HUES6 (cell line): ENCODE data around the gene CCL1.

Experiments
- H3K27ac ChIP-seq: 2 replicates; pipeline ENCODE4 v1.7.0; 2013; ENCODE audit warnings: low read depth, mild to moderate bottlenecking, low read length, inconsistent platforms
- H3K27me3 ChIP-seq: 2 replicates; pipeline ENCODE4 v1.6.1; 2013; ENCODE audit warnings: low read length; ENCODE audit not compliant: control insufficient read depth, insufficient read depth
- H3K36me3 ChIP-seq: 2 replicates; pipeline ENCODE4 v1.6.1; 2013; ENCODE audit warnings: low read length; ENCODE audit not compliant: control insufficient read depth, insufficient read depth
- H3K4me1 ChIP-seq: 2 replicates; pipeline ENCODE4 v1.6.1; 2013; ENCODE audit warnings: low read length; ENCODE audit not compliant: control insufficient read depth, insufficient read depth
- H3K4me3 ChIP-seq: 2 replicates; pipeline ENCODE4 v1.5.1; 2013; ENCODE audit warnings: low read depth, low read length
- H3K9ac ChIP-seq: one replicate; pipeline ENCODE4 v1.6.1; 2013; ENCODE audit warnings: mild to moderate bottlenecking, low read length
- H3K9me3 ChIP-seq: 2 replicates; pipeline ENCODE4 v1.6.1; 2013; ENCODE audit warnings: low read depth, low read length; ENCODE audit not compliant: control insufficient read depth, insufficient read depth

The CCL1 gene

DNA sequence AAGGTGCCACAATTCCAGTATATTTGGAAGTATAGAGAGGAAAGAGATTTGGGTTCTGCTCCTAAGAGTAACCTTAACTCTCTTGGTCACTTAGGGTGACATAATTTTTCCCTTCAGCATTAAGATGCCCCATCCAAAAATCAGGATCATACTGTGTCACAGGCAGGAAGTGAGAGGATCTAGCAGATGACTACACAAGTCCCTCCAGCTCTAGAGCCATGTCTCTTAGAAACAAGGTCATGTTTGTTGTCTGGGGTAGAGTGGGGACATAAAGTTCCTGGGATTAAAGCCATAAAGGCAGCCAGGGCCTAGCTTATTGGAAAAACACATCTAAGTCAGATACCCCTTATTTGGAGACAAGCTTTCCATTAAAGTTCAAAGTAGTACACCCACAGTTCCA lies 41.1 kb downstream of the CCL1 start:
- Histone ChIP-seq H3K9ac (no peak overlapping the region), H3K4me3 (no peak overlapping the region), H3K9me3 (no peaks in the 10 kb centered on the region), H3K36me3 (no peaks in the 10 kb centered on the region), H3K27ac (no peak overlapping the region), H3K4me1 (no peaks in the 10 kb centered on the region), H3K27me3 (peaks cover 3% of the 10 kb centered on the region)

DNA sequence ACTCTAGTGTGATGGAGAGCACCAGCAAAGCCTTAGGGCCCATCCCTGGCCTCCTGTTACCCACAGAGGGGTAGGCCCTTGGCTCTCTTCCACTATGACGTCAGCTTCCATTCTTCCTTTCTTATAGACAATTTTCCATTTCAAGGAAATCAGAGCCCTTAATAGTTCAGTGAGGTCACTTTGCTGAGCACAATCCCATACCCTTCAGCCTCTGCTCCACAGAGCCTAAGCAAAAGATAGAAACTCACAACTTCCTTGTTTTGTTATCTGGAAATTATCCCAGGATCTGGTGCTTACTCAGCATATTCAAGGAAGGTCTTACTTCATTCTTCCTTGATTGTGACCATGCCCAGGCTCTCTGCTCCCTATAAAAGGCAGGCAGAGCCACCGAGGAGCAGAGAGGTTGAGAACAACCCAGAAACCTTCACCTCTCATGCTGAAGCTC lies 44.0 kb downstream of the CCL1 start, which contains the start of gene CCL8:
TSS of gene CCL8 (plus strand) at position 397 of the 445 bp plus-strand sequence. CDS start 67 bp downstream, outside the sequence.
- Histone ChIP-seq H3K9ac (no peak within 1 kb of the TSS), H3K27ac (no peak within 1 kb of the TSS), H3K4me1 (no peaks in the 10 kb centered on the region), H3K36me3 (no peaks in the 10 kb centered on the region), H3K4me3 (no peak within 1 kb of the TSS), H3K27me3 (peaks cover 6% of the 10 kb centered on the region), H3K9me3 (no peaks in the 10 kb centered on the region)

GRCh38 chr17:34318474-34318873 lies 44.6 kb downstream of the CCL1 start:
- Histone ChIP-seq H3K27ac (no peak overlapping the region), H3K9ac (no peak overlapping the region), H3K4me1 (no peaks in the 10 kb centered on the region), H3K4me3 (no peak overlapping the region), H3K36me3 (no peaks in the 10 kb centered on the region), H3K27me3 (peaks cover 6% of the 10 kb centered on the region), H3K9me3 (no peaks in the 10 kb centered on the region)

GRCh38 chr17:34314279-34314678 lies 48.8 kb downstream of the CCL1 start:
- Histone ChIP-seq H3K9ac (no peak overlapping the region), H3K27ac (no peak overlapping the region), H3K4me1 (no peaks in the 10 kb centered on the region), H3K9me3 (no peaks in the 10 kb centered on the region), H3K27me3 (peaks cover 3% of the 10 kb centered on the region), H3K36me3 (no peaks in the 10 kb centered on the region), H3K4me3 (no peak overlapping the region)

DNA sequence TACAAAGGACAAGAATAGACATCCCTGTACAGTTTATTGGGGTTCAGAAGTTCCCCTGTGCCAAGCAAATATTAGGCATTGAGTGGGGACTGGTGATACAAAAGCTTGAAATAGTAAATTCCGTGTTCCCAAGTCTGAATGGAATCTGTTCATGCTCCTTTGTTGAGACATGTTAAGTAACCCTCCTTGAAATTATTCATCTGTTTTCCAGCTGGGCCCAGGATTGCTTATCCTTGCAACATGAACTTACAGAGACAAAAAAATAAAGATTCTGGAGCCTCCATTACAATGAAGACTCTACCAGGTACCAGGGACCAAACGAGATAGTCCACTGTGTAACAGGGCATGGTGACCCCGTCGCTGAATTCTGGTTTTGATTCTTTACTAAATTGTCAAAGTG lies 49.9 kb downstream of the CCL1 start:
- Histone ChIP-seq H3K9me3 (no peaks in the 10 kb centered on the region), H3K4me3 (no peak overlapping the region), H3K27ac (no peak overlapping the region), H3K9ac (no peak overlapping the region), H3K36me3 (no peaks in the 10 kb centered on the region), H3K4me1 (no peaks in the 10 kb centered on the region), H3K27me3 (peaks cover 3% of the 10 kb centered on the region)

DNA sequence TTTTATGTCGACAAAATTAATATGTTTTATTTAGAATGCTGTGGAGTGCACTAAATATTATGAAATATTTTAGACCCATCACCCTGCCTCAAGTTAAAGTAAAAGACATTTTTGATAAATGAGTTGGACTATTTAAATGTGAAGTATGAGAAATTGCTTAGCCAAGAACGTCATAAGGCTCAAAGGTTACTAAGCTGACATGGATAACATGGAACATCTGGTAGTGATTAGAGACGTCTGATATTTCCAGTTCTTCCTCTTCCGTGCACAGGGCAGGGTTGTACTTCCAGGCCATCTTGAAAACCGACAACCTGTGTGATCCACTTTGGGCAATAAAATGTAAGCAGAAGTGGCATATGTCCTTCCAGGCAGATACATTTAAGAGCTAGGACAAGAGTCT lies 51.0 kb downstream of the CCL1 start:
- H3K4me3 ChIP-seq = no peak overlapping the region
- H3K27ac ChIP-seq = no peak overlapping the region
- H3K36me3 ChIP-seq = no peaks in the 10 kb centered on the region
- peaks cover 3% of the 10 kb centered on the region for H3K27me3 ChIP-seq
- no peaks in the 10 kb centered on the region for H3K4me1 ChIP-seq
- H3K9me3 ChIP-seq = no peaks in the 10 kb centered on the region
- H3K9ac ChIP-seq = no peak overlapping the region

GRCh38 chr17:34311291-34311690 lies 51.7 kb downstream of the CCL1 start:
- Histone ChIP-seq H3K9ac (no peak overlapping the region), H3K36me3 (no peaks in the 10 kb centered on the region), H3K27ac (no peak overlapping the region), H3K9me3 (no peaks in the 10 kb centered on the region), H3K27me3 (peaks cover 3% of the 10 kb centered on the region), H3K4me3 (no peak overlapping the region), H3K4me1 (no peaks in the 10 kb centered on the region)
